AG09319 (cell line): ENCODE results near the gene CORO6.

ENCODE experiments used
- DNase-seq: peaks from one replicate; pipeline ENCODE4 v3.0.0-alpha.2; 2010; ENCODE audit warnings: low read depth; ENCODE audit errors: extremely low read depth
- TF ChIP-seq, protein P1 (sequence below): IDR thresholded peaks from 2 replicates; pipeline ENCODE4 v1.5.1; 2011; ENCODE audit warnings: low read depth, mild to moderate bottlenecking, inconsistent platforms, low read length, moderate library complexity

The CORO6 gene

GRCh38 chr17:29622337-29623282, at the start of gene CORO6:
TSS of gene CORO6 (minus strand) at chr17:29622912. CDS start at chr17:29621421, 1,491 bp downstream.
- no peak for DNase-seq
- TF ChIP-seq, protein P1, sequence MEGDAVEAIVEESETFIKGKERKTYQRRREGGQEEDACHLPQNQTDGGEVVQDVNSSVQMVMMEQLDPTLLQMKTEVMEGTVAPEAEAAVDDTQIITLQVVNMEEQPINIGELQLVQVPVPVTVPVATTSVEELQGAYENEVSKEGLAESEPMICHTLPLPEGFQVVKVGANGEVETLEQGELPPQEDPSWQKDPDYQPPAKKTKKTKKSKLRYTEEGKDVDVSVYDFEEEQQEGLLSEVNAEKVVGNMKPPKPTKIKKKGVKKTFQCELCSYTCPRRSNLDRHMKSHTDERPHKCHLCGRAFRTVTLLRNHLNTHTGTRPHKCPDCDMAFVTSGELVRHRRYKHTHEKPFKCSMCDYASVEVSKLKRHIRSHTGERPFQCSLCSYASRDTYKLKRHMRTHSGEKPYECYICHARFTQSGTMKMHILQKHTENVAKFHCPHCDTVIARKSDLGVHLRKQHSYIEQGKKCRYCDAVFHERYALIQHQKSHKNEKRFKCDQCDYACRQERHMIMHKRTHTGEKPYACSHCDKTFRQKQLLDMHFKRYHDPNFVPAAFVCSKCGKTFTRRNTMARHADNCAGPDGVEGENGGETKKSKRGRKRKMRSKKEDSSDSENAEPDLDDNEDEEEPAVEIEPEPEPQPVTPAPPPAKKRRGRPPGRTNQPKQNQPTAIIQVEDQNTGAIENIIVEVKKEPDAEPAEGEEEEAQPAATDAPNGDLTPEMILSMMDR: no peak

- TF ChIP-seq, protein P1: no peak
- no peak for DNase-seq
Observed at GRCh38 chr17:29671661-29672060, 48.9 kb upstream of the CORO6 start.

- DNase-seq: no peak
- TF ChIP-seq, protein P1: no peak
Observed at GRCh38 chr17:29669266-29669665, 46.6 kb upstream of the CORO6 start.

DNA sequence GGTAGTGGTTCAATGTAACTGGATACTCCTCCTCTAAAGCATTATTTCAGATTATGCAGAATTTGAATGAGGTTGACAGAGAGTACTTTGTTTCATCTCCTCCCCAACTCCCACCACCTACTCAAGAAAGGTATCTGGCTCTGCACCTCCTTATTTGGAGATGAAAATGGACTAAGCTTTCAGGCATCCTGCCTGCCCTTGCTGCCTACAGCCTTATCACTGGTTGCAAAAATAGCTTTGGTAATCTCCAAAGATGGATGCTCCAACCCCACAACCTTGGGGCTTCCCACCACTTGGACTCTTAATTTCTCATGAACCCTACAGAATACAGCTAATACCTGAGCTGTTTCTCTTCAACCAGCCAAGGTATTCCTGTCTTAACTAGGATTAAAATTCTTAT, 45.3 kb upstream of the CORO6 start:
- DNase-seq: no peak
- TF ChIP-seq, protein P1: no peak

- TF ChIP-seq, protein P1: no peak
- DNase-seq: no peak
Observed at GRCh38 chr17:29665481-29665810, 42.7 kb upstream of the CORO6 start.

GRCh38 chr17:29664743-29665480, 42.2 kb upstream of the CORO6 start:
- DNase-seq: no peak
- TF ChIP-seq, protein P1: no peak

- TF ChIP-seq, protein P1: no peak
- no peak for DNase-seq
Observed at GRCh38 chr17:29663155-29663554, 40.4 kb upstream of the CORO6 start.
